H1 (cell line): ENCODE results near the gene SH3BP2.

Experiments
- CEBPB ChIP-seq: IDR thresholded peaks from 2 replicates; pipeline ENCODE4 v1.6.1; 2012; ENCODE audit warnings: low read depth, low read length
- JUN ChIP-seq: IDR thresholded peaks from 2 replicates; pipeline ENCODE4 v1.6.1; 2011; ENCODE audit warnings: low read depth, mild to moderate bottlenecking, improper control_type of control experiment, low read length
- POLR2A ChIP-seq, 2 experiments: IDR thresholded peaks; 1 replicate in 1 of 2; 2 replicates in 1 of 2; pipeline ENCODE4 v1.6.1; 2011; ENCODE audit warnings: low read depth in 2 of 2, low read length in 2 of 2, mild to moderate bottlenecking in 2 of 2; ENCODE audit errors: control extremely low read depth in 1 of 2
- RXRA ChIP-seq: IDR thresholded peaks from 2 replicates; pipeline ENCODE4 v1.6.1; 2011; ENCODE audit warnings: low read depth, mild to moderate bottlenecking, low read length, moderate library complexity; ENCODE audit not compliant: insufficient read depth
- SAP30 ChIP-seq: fragments of 300-600 bp; sonication (generic); IDR thresholded peaks from 2 replicates; pipeline ENCODE4 v1.7.1; 2012; ENCODE audit warnings: low read length, moderate library complexity, mild to moderate bottlenecking, inconsistent platforms; ENCODE audit not compliant: insufficient read depth, insufficient replicate concordance
- SIN3A ChIP-seq, 2 experiments: IDR thresholded peaks in 1 of 2; conservative IDR thresholded peaks in 1 of 2; 2 replicates each; pipeline ENCODE4 v1.6.1; 2011 to 2012; ENCODE audit warnings: low read length in 2 of 2, improper control_type of control experiment in 1 of 2, low read depth in 1 of 2, mild to moderate bottlenecking in 1 of 2
- SP4 ChIP-seq: IDR thresholded peaks from 2 replicates; pipeline ENCODE4 v1.6.1; 2012; ENCODE audit warnings: low read length, inconsistent platforms
- TF ChIP-seq, protein P1 (sequence below), 3 experiments: IDR thresholded peaks; 1 replicate in 2 of 3; 2 replicates in 1 of 3; pipeline versions ENCODE4 v1.5.1 to v1.6.1; 2011; ENCODE audit warnings: low read length in 3 of 3, mild to moderate bottlenecking in 3 of 3, inconsistent platforms in 2 of 3, low read depth in 1 of 3, moderate library complexity in 1 of 3; ENCODE audit not compliant: insufficient read depth in 1 of 3; ENCODE audit errors: control extremely low read depth in 1 of 3
- TF ChIP-seq, protein P2 (sequence below): IDR thresholded peaks from 2 replicates; pipeline ENCODE4 v1.6.1; 2012; ENCODE audit warnings: inconsistent platforms

DNA sequence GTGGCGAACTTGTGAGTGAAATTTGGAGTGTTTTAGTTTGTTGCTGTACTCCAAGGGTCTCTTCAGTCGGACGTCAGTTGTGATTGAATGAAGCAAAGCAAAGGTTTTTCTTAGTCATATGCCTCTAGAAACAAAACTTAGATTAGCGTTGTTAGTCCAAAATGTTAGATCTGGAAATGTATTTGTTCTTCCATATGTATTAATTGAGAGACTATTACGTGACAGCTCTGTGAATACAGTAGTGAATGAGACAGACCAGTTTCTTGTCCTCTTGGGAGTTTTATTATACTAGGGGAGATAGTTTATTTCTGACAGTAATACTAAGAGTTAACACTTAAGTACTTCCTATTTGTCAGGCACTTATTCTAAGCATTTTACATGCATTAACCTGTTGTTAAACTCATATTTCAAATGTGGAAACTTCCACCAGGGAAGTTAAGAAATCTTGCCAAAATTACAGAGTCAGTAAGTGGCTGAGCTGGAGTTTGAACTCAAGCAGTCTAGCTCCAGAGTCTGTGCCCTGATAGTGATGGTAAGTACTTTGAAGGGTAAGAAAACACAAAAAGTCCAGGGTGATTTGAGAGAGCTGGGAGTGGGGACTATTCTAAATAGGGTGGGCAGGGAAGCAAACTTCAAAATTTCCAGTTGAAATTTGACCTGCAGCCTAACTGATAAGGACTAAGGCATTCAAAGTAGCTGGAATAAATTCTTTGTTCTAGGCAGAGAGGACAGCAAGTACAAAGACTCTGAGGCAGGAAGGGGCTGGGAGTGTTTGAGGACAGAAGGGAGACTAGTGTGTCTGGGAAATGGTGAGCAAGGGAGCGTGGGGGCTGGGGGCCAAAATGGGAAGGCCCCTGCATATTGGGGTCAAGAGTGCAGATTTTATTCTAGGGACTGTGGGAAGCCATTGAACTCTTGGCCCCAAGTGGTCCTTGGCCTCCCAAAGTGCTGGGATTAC, 67.8 kb downstream of the SH3BP2 start:
- TF ChIP-seq SIN3A (conservative IDR thresholded peaks at IDR 0.05 in 1 of 2, IDR thresholded peaks at IDR 0.05 in 1 of 2; ENCODE audit: low read depth in 1 of 2, low read length in 2 of 2): no peak
- no peak for TF ChIP-seq SAP30
- TF ChIP-seq, protein P1, sequence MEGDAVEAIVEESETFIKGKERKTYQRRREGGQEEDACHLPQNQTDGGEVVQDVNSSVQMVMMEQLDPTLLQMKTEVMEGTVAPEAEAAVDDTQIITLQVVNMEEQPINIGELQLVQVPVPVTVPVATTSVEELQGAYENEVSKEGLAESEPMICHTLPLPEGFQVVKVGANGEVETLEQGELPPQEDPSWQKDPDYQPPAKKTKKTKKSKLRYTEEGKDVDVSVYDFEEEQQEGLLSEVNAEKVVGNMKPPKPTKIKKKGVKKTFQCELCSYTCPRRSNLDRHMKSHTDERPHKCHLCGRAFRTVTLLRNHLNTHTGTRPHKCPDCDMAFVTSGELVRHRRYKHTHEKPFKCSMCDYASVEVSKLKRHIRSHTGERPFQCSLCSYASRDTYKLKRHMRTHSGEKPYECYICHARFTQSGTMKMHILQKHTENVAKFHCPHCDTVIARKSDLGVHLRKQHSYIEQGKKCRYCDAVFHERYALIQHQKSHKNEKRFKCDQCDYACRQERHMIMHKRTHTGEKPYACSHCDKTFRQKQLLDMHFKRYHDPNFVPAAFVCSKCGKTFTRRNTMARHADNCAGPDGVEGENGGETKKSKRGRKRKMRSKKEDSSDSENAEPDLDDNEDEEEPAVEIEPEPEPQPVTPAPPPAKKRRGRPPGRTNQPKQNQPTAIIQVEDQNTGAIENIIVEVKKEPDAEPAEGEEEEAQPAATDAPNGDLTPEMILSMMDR (IDR thresholded peaks at IDR 0.05; ENCODE audit: control extremely low read depth in 1 of 3, insufficient read depth in 1 of 3, low read depth in 1 of 3, low read length in 3 of 3): no peak
- no peak for TF ChIP-seq JUN
- TF ChIP-seq, protein P2, sequence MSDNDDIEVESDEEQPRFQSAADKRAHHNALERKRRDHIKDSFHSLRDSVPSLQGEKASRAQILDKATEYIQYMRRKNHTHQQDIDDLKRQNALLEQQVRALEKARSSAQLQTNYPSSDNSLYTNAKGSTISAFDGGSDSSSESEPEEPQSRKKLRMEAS: no peak
- TF ChIP-seq RXRA: no peak
- no peak for TF ChIP-seq POLR2A (IDR thresholded peaks at IDR 0.05; ENCODE audit: control extremely low read depth in 1 of 2, low read depth in 2 of 2, low read length in 2 of 2)
- no peak for TF ChIP-seq CEBPB
- no peak for TF ChIP-seq SP4
